Ovary (tissue), 3 donors: ENCODE results near the gene CADM2.
"Not testable (repeated sequence)": the region's sequence is repeated elsewhere in the genome, so short reads cannot be mapped to it uniquely, and the experiment has no call there.

Experiments used
- CTCF ChIP-seq, 3 donors: fragments of 450-650 bp in 2 of 3; fragments of 200-600 bp in 1 of 3; IDR thresholded peaks; one replicate each; pipeline versions ENCODE4 v1.5.1 to v1.8.0; 2016 to 2022; ENCODE audit warnings: antibody characterized with exemption in 3 of 3, mild to moderate bottlenecking in 1 of 3
- EP300 ChIP-seq: sonication (generic); formaldehyde crosslinking; IDR thresholded peaks from one replicate; pipeline ENCODE4 v1.6.1; 2017; ENCODE audit warnings: antibody characterized with exemption
- POLR2A ChIP-seq: fragments of 450-650 bp; IDR thresholded peaks from one replicate; pipeline ENCODE4 v1.6.1; 2017; ENCODE audit warnings: antibody characterized with exemption, mild to moderate bottlenecking, moderate library complexity
- donor health status: DM: no; HTN: no; CAD: no.

DNA sequence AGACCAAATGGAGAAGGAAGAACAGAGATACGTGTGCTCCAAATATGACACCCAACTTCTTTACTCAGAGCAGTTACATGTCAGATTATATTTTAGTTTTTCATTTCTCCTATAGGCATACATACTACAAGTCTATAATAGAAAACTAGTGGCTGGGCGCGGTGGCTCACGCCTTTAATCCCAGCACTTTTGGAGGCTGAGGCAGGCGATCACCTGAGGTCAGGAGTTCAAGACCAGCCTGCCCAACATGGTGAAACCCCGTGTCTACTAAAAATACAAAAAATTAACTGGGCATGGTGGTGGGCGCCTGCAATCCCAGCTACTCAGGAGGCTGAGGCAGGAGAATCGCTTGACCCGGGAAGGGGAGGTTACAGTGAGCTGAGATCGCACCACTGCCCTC, 1030.8 kb downstream of the CADM2 start:
- not testable (repeated sequence) for TF ChIP-seq EP300; CTCF (IDR thresholded peaks at IDR 0.05); POLR2A
